ENCODE results near the gene TECR.
"Not testable (repeated sequence)": the region's sequence is repeated elsewhere in the genome, so short reads cannot be mapped to it uniquely, and the experiment has no call there.

TECR gene

DNA sequence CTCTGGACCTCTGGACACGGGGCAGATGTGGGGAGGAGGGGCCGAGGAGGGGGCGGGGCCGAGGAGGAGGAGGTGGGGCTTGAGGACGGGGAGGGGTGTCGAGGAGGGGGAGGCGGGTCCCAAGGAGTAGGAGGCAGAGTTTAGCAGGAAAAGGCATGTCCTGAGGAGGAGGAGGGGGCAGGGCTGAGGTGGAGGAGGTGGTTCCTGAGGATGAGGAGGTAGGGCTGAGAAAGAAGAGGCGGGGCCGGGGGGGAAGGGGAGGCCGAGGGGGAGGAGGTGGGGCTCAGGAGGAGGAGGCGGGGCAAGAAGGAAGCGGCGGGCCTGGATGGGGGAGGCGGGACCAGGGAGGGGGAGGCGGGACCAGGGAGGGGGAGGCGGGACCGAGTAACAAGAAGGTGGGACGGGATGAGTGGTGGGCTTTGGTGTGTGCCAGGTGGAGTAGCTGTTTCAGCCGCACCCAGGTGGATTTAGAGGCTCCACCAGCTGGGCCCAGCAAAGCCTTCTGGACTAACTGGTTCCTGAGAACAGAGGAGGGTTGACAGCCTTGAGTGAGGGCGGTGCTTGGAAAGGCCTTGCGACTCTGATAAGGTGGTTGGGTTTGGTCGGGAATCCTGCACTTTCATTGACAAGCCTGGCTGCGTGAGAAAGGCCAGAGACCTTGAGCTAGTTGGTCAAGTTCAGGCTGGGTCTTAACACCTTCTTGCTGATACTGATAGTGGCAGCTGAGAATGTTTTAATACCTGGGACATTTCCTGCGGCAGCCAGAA is 7.7 kb downstream of the TECR start:
- DNase-seq (ENCODE audit: low read depth, low spot score) = no peak

DNA sequence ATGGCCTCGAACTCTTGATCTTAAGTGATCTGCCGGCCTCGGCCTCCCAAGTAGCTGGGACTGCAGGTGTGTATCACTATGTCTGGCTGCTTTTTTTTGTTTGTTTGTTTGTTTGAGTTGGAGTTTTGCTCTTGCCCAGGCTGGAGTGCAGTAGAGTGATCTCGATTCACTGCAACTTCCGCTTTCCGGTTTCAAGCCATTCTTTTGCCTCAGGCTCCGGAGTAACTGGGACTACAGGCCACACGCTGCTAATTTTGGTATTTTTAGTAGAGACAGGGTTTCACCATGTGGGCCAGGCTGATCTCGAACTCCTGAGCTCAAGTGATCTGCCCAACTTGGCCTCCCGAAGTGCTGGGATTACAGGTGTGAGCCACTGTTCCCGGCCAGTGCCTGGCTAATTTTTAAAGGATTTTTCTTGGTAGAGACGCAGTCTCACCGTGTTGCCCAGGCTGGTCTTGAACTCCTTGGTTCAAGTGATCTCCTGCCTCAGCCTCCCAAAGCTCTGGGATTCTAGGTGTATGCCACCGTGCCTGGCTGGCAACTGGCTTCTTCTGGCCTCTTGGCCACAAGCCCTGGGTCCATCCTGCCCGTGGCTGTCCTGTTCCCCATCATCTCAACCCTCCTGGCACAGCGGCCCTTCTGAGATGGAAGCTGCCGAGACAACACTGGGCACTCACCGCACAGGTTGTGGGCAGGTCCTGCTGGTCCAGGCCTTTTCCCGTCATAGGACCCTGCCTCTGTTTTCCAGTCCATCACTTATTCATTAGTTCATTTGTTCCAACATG is 11.5 kb downstream of the TECR start:
- DNase-seq (ENCODE audit: low read depth, low spot score) = no peak

DNA sequence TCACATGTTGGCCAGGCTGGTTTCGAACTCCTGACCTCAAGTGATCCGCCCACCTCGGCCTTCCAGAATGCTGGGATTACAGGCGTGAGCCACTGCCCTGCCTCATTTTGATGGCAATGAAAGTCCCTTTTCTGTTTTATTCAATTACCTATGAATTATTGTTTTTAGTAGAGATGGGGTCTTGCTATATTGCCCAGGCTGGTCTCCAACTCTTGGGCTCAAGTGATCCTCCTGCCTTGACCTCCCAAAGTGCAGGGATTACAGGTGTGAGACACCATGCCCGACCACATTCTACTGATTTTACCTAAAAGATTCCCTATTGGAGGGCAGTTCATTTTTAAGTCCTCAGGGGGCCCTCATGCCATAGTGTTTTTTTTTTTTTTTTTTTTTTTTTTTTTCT is 12.6 kb downstream of the TECR start:
- not testable (repeated sequence) for DNase-seq (ENCODE audit: low read depth, low spot score)

DNA sequence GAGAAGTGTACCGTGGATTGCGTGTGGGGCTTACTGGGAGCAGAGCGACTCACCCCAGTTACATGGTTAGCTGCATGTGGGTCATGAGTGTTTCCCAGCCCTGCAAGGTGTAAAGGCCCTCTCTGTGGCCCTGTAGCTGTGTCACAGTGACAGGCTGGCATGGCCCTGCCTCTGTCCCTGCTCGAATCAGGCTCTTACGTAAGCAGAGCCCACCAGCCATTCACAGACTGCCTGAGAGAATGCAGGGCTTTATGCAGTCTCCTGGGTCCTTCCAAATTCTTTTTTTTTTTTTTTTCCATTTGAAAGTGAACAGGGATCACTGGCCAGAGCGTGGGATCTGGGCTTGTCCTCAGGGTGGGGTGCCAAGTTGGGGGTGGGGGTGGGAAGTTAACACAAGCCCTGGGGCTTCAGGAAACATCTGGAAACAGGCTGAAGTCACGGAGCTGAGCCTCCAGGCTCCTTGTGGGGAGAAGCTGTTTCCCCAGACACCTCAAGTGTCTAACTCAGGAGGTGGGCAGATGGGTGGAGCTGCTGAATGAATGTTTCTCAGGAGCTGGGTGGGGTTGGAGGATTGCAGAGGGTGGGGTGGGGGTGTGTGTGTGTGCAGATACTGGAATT is 13.4 kb downstream of the TECR start:
- DNase-seq (ENCODE audit: low read depth, low spot score) = no peak

DNA sequence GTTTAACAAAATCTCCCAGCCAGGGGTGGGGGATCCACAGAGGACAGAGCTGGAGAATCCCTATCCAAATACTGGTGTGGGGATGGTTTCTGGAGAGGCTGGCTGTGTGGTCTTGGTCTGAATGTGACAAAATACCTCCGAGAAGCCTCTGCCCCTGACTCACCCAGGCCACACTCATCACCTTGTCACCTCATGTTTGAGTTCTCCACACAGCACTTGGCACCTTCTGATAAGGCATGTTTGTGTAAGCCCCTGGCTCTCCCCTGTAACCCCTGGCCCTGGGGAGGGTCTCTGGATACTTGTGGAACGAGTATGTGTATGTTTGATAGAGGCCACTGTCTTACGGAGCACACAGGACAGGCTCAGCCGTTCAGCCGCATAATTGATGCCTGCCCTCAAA is 14.7 kb downstream of the TECR start:
- DNase-seq (ENCODE audit: low read depth, low spot score) = no peak

DNA sequence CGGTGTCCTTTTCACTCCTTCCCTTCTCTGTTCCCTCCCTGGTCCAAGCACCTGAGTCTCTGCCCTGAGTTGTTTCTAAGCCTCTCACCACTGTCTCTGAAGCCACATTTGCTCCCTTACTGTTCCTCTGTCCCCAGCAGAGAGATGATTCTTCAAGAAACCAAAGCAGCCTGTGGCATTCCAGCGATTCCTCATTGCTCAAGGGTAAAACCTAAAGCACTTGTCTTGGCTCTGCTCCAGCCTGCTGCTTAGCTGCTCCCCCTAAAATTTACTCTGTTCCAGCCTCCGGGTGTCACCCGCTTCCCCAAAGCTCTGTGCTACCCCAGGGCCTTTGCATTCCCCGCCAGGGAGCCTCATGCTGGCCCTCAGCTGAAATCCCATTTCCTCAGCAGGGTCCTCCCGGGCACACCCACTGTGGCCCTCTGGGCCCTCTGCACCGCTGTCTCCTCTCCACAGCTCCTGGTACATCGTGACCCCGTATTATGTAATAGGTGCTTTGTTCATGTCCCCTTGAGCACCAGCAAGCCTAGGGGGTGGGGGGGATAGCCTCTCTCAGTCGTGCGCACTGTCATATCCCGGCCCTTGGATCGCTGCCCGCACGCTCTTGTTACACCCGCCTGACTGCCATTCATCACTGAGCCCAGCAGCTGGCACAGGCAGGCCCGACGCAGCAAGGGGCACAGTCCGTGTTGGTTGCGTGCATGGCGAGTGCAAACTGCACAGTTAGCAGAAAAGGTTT is 15.8 kb downstream of the TECR start:
- no peak for DNase-seq (ENCODE audit: low read depth, low spot score)

DNA sequence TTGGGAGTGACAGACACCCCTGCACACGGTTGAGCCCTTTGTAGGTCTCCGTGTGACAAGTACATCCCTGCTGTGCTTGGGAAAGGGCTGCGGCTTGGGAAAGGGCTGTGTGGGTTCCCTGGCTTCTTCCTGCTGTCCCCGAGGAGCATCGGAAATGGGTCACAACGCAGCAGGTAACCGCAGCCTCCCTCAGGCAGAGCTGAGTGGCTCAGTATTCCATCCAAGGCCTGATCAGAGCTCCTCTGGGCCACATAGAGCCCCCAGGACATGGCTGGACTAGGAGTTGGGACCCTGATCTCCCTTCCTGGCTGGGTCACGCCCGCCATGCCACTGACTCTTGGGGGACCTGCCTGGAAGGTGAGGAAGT is 16.3 kb downstream of the TECR start:
- no peak for DNase-seq (ENCODE audit: low read depth, low spot score)

DNA sequence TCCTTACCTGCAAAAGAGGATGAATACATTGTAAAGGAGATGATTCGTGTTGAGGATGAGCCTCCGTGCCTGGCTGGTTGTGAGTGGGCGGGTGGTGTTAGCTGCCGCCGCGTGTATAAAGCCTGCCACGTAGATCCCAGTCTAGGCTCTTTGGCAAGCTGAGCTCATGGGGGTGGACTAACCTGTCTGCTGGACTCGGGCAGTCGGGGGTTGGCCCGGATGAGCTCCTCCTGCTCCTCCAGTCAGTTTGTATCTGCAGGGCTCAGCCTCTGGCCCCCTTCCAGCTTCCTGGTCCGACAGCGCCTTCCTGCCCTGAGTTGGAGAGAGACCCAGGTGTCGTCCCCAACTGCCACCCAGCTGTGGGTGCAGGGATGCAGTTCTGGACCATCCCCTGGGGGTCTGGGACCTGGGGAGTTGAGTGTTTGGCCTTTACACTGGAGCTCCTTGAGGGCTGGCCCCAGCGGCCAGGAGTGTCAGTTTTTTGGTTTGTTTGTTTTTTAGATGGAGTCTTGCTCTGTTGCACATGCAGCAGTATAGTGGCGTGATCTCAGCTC is 20.9 kb downstream of the TECR start:
- DNase-seq (ENCODE audit: low read depth, low spot score) = no peak

DNA sequence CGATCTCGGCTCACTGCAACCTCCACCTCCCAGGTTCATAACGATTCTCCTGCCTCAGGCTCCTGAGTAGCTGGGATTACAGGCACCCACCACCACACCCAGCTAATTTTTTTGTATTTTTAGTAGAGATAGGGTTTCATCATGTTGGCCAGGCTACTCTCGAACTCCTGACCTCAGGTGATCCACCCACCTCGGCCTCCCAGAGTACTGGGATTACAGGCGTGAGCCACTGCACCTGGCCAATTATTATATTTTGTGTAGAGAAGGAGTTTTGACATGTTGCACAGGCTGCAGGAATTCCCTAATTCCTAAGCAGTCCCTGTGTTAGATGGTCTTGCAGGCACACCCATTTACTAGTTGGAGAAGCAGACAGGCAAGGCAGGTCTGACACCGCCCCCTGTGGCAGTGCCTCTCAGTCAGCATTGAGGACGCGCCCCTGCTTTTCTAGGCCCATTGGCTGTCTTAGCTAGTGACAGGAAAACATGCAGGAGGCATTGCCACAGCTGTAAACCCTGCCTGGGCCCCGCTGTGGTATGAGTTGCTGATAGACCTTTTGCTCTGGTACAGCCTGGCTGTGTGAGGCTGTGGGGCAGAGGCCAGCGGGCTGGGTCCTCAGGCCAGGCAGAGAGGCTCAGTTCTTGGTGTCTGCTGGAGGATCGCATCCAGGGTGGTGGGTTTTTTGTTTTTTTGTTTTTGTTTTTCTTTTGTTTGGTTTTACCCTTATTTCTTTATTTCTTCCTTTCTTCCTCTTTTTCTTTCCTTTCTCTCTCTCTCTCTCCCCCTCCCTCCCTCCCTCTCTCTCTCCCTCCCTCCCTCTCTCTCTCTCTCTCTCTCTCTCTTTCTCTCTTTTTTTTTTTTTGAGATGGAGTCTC is 22.0 kb downstream of the TECR start:
- DNase-seq (ENCODE audit: low read depth, low spot score) = peak; percentile 48

DNA sequence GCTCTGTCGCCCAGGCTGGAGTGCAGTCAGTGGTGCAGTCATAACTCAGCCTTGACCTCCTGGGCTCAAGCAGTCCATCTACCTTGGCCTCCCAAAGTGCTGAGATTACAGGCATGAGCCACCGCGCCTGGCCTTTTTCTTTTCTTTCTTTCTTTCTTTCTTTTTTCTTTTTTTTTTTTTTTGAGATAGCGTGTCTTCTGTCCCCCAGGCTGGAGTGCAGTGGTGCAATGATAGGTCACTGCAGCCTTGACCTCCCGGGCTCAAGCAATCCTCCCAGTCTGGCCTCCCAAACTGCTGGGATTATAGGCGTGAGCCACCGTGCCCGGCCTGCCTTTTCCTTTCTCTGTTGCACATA is 22.6 kb downstream of the TECR start:
- DNase-seq (ENCODE audit: low read depth, low spot score) = not testable (repeated sequence)

DNA sequence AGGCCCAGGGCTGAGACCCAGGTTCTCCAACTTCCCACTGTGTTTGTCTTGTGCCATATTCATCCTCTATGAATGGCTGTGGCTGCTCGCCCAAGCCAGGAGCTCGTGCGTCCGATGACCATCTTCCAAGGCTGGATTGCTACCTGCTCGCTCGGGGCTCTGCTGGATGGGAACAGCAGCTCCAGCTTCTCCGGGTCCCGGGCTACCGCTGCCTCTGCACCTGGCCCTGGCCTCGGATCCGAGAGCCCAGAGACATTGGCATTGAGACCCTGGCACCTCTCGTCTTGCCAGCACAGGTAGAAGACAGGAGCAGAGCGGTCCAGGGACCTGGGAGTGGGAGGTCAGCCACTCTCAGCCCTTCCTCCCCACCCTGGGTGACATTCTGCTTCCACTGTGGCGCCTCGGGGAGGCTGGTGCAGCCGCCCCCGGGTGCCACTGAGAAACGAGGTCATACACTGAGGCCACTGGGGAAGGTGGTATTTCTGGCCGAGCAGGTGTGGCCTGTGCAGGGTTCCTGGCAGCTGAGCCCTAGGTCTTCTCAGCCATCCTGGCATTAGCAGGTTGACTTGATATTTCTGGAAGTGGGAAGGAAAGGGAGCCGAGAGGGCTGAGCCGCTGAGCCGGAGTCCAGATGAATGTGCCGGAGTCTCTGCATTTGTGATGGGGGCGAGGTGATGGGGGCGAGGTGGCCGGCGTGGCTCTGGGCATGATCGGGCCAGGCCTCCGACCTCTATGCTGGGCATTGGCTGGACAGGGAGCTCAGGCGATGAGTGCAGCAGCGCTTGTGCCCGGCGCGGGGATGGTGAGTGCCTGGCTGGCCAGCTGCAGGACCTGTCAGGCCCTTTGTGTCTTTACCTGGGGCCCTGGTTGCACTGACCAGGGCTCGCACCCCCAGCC is 23.9 kb downstream of the TECR start:
- no peak for DNase-seq (ENCODE audit: low read depth, low spot score)

DNA sequence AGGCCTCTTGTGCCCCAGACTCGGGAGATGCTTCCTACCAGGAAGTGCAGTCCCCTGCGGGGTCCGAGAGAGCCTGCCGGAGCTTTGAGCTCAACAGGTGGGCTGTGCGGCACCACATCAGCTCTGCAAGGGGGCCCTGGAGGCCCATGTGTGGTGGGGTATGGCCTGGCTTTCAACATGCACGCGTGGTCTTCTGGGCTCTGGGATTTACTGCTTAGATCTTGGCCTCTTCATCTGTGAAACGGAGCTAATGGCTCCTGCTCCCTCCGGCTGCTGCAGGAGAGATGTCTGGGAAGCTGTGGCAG is 24.5 kb downstream of the TECR start:
- DNase-seq (ENCODE audit: low read depth, low spot score) = no peak

DNA sequence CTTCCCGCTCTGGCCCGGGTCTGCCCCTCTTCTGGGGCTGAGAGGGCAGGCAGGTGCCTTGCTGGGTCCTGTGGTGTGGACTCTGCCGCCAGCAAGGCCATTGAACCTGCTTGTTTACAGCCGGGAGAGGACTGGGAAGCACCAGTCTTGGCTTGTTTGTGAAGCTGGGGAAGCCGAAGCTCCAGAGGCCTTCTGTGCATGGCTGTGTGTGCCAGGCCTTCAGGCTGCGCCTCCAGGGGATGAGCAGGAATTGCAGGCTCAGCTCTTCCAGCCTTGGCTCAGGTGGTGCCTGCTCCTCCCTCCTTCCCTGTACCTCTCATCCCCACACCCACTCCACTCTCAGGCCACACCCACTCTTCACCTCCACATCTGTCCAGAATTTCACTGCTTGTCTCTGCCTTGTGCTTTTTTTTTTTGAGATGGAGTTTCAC is 25.0 kb downstream of the TECR start:
- DNase-seq (ENCODE audit: low read depth, low spot score) = no peak

DNA sequence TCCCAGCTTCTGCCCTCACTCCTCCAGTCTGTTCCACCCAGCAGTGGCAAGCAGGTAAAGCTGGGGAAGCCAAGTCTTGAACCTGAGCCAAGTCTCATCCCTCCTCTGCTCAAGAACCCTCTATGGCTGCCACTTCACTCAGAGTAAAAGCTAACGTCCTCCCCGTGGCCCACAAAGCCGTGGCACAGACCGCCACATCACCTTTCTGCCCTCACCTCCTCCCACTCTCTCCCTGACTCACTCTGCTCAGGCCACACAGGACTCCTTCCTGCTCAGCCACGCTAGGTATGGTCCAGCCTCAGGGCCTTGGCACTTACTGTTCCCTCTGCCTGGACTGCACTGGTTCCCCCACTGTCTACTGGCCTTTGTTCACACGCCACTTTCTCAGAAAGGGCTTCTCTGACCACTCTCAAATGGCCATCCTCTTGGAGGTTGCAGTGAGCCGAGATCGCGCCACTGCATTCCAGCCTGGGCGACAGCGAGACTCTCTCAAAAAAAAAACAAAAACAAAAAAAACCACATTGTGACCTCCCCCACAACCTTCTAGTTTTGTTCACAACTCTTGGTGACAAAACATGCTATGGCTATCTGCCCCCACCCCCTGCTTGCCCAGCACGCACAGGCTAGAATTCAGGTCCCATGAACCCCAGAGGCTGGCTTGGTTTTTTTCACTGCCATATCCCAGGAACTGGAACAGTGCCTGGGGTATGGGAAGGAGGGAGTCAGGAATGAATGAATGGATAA is 26.7 kb downstream of the TECR start:
- no peak for DNase-seq (ENCODE audit: low read depth, low spot score)

DNA sequence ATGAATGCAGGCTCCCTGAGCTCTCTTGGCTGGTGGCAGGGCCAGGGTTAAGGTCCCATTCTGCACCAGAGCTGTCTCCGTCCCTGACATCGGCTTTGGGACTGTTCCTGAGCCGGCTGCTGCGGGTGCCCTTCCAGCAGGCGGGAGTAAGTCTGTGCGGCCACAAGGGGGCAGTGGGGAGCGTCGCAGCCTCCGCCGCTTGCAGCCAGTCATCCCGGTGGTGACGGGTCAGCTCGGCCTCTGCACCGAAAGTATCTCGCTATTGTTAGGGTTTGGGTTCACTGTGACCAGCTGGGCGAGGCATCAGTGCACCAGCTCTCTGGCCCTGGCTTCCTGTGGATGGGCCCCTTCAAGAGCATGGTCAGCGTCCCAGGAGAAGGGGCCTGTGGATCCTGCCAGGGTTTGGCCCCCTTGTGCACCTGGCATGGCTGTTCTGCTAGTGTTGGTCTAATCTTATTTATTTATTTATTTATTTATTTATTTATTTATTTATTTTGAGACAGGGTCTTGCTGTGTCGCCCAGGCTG is 27.3 kb downstream of the TECR start:
- peak; percentile 40 for DNase-seq (ENCODE audit: low read depth, low spot score)

DNA sequence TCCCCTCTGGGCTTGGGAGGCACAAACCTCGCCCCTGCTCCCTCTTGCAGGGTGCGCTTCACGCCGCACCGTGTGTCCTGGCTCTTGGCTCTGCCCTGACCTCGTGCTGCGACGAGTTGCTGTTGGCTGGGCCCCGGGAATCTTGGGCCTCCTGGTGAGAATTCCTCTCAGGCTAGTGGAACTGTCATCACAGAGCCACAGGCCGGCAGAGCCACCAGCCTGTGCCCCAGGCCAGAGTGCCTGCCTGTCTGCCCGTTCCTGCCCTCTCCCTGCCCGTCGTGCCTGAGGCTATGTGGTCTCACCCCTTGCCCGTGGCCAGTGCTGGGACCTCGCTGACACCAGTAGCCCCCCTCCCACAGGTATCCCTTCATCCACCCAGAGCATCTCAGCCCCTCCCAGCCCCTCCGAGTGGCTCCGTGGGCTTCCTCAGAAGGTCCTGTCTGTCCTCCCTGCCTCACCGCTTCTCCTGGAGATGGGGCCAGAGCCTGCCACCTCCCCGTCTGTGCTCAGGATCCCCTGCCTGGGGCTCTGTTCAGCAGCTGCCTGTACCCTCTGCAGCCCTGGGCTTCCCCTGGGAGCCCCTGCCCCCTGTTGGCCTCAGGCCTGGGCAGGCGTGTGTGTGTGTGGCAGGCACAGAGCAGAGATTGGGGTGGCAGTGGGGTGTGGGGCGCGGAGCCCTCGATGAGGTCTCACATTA is 29.1 kb downstream of the TECR start:
- no peak for DNase-seq (ENCODE audit: low read depth, low spot score)

DNA sequence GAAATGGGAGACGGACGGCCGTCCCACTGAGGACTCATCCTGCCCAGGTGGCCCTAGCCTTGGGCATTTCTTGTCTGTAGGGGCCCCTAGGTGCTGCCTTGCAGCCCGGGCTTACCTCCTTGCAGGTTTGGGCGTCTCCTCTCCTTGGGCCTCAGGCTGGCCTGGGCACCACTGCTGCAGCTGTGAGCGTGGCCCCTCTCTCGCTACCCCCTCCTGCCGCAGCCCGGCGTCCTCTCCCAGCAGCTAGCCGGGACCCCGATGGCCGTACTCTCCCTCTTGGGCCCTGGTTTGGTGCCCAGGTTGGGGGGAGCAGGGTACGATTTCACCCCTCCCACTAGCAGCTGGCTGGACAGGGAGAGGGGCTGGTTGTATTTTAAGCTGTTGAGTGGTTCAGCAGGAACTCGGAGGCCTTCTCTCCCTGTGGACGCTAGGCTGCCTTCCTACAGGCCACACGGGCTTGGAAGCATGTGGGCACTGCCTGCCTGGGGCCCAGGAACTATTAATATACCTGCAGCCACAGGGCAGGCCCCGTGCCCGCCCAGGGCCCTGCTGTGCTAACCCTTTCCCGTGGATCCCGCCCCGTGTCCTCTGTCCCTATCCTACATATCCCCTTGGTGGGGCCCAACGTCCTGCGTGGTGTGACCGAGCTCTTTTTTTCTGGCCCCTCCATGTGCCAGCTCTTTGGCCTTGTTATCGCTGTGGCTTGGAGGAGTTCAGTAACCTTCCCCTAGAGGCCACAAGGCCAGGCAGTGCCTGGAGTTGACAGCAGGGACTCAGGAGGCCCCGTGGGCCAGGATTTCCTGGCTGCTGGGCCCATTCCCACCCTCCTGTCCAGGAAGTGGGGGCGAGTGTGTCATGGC is 30.8 kb downstream of the TECR start:
- no peak for DNase-seq (ENCODE audit: low read depth, low spot score)

DNA sequence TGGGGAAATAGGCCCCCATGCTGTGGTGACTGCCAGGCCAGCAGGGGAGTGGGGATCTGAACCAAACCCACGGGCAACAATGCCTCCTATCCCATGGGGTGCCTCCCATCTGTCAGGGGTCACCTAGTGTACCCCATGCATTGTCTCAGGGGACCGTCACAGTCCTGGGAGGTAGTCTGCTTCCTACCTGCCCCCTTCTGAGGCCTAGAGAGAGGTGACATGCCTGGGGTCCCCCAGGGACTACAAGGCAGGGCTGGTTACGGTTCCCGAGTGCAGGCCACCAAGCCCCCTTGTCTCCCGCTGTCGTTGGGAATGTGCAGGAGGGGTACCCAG is 31.3 kb downstream of the TECR start:
- DNase-seq (ENCODE audit: low read depth, low spot score) = no peak

Measured in activated naive CD8-positive, alpha-beta T cell treated with anti-CD3 and anti-CD28 coated beads, Interleukin-2, amount 50 U/mL, for 16 hours (primary cell).